BJ (cell line): Measurements from ENCODE around the gene PARS2. TPM values are rescaled to one million over a fixed set of nuclear protein-coding genes. Genes with fewer than 3 reads are reported as not detected.

Experiments used
- CTCF ChIA-PET: fragments of 350-600 bp; formaldehyde crosslinking; extraction: SDS; loops from one replicate; lab custom pipeline; 2021; ENCODE audit warnings: antibody characterized with exemption, inconsistent platforms; lab: Yijun Ruan, JAX
- POLR2A ChIA-PET: fragments of 300-600 bp; sonication (Branson Sonifier 250); formaldehyde crosslinking; extraction: SDS; loops from one replicate; lab custom pipeline; 2021; ENCODE audit warnings: antibody characterized with exemption; lab: Charles Lee
- DNase-seq: peaks from one replicate; pipeline ENCODE4 v3.0.0-alpha.2; 2011; ENCODE audit warnings: low read depth
- H3K27me3 ChIP-seq: 2 replicates; pipeline ENCODE4 v1.6.0; 2011; ENCODE audit warnings: low read length; ENCODE audit not compliant: control insufficient read depth, insufficient read depth
- H3K36me3 ChIP-seq: 2 replicates; pipeline ENCODE4 v1.5.1; 2011; ENCODE audit warnings: low read length; ENCODE audit not compliant: control insufficient read depth, insufficient read depth
- H3K4me3 ChIP-seq: 2 replicates; pipeline ENCODE4 v1.5.1; 2011; ENCODE audit warnings: low read depth, mild to moderate bottlenecking, control low read depth, low read length
- polyA plus RNA-seq: library from polyadenylated mRNA; depleted of rRNA; stranded (reverse); fragments of >200 nt; gene quantifications from 2 replicates; pipeline ENCODE4 v1.2.3, GENCODE V29; 2011
- TF ChIP-seq, protein P1 (sequence below): IDR thresholded peaks from 2 replicates; pipeline ENCODE4 v1.5.1; 2011; ENCODE audit warnings: low read depth, mild to moderate bottlenecking, control low read depth, inconsistent platforms, low read length, moderate library complexity; ENCODE audit not compliant: insufficient read depth

Gene PARS2
- polyA plus RNA-seq, 1 experiment: 3.9 TPM

DNA sequence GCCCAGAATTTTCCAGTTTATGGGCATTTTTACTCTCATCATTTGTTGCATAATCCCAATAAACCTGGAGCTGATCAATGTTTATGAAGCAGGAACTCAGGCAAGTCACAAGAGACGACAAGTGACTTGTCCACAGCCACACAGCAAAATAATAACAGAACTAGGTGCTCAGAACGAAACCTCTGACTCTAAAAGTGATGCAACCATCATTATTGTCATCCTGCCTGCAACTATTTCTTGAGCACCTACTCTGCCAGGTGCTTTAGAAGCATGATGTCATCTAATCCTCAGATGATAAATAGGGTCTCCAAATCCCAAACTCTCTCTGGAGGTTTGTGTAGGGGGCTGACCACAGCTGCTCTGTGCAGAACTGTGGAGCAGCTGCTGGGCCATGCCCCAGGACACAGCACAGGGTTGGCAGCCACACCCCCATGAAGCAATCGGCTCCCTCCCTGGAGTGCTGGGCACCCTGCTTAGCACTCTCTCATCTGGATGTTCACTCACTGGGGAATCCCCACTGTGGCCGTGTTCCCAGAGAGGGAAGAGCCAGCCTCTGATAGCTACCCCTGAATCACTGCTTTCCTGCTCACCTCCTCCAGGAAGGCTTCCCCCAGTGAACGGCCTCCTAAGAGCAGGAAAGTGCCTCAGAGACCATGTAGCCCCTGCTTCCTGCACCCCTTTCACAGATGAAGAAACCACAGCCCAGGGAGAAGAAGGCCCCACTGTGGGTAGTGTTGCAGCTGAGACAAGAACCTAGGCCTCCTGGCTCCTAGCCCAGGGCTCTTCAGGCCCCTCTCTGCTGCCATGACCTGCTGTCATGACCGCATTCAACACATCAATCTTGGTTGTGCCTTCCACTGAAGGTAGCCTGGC lies 34.7 kb upstream of the PARS2 start:
- TF ChIP-seq, protein P1, sequence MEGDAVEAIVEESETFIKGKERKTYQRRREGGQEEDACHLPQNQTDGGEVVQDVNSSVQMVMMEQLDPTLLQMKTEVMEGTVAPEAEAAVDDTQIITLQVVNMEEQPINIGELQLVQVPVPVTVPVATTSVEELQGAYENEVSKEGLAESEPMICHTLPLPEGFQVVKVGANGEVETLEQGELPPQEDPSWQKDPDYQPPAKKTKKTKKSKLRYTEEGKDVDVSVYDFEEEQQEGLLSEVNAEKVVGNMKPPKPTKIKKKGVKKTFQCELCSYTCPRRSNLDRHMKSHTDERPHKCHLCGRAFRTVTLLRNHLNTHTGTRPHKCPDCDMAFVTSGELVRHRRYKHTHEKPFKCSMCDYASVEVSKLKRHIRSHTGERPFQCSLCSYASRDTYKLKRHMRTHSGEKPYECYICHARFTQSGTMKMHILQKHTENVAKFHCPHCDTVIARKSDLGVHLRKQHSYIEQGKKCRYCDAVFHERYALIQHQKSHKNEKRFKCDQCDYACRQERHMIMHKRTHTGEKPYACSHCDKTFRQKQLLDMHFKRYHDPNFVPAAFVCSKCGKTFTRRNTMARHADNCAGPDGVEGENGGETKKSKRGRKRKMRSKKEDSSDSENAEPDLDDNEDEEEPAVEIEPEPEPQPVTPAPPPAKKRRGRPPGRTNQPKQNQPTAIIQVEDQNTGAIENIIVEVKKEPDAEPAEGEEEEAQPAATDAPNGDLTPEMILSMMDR: no peak
- Histone ChIP-seq H3K27me3 (peaks cover 31% of the 10 kb centered on the region), H3K4me3 (no peak overlapping the region), H3K36me3 (no peaks in the 10 kb centered on the region)
- POLR2A ChIA-PET: no interaction called here
- DNase-seq: no peak
- CTCF ChIA-PET: interaction anchor here (1.7 to 2.5 kb wide), 2 partner anchors 9 to 11 kb away, joined by 3 to 12 read pairs; no protein-coding TSS in a partner anchor

DNA sequence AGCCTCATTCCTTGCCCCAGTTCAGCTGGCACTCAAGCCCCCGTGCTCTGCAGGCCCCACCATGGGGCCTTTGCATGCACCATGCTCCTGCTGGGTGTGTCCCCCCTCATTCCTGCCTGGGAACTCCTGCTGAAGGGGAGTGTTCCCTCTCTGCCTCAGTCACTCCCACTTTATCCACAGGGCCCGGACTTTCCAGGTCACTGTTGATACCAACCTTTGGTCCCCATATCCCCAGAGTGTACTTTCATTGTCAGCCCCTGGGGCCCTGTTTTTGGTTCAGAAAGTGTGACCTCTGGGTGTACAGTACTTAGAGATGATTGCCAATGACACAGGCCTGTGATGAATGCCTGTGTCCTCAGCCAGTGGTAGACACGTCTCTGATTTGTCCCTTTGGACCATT lies 33.9 kb upstream of the PARS2 start:
- H3K36me3 ChIP-seq: no peaks in the 10 kb centered on the region
- DNase-seq: no peak
- ChIA-PET POLR2A (no interaction called here), CTCF (interaction anchor here (1.1 kb wide), 1 partner anchor 15 kb away, joined by 4 read pairs; no protein-coding TSS in a partner anchor)
- TF ChIP-seq, protein P1: no peak
- H3K27me3 ChIP-seq: peaks cover 31% of the 10 kb centered on the region
- no peak overlapping the region for H3K4me3 ChIP-seq

DNA sequence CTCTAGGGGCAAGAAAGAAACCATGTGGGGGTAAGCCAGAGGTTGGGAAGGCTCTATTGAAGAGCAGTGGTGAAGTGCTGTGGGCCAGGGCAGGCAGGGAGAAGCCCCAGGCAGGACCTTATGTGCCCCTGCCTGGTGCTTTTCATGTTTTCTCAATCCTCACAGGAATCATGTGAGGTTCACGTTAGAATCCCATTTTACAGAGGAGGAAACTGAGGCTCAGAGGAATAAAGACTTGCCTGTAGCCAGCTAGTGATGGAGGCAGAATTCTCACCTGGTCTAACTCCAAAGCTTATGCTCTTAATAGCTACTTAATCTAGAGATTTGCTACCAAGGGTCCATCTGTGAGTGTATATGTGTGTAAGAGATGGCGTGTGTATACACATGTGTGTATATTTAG lies 32.6 kb upstream of the PARS2 start:
- TF ChIP-seq, protein P1: no peak
- no peak for DNase-seq
- ChIA-PET CTCF (interaction anchor here (0.9 to 1.1 kb wide), 2 partner anchors 8 to 13 kb away, joined by 3 to 4 read pairs; no protein-coding TSS in a partner anchor), POLR2A (no interaction called here)
- H3K27me3 ChIP-seq: peaks cover 32% of the 10 kb centered on the region
- H3K4me3 ChIP-seq: no peak overlapping the region
- H3K36me3 ChIP-seq: no peaks in the 10 kb centered on the region

- no peaks in the 10 kb centered on the region for H3K36me3 ChIP-seq
- TF ChIP-seq, protein P1: no peak
- no peak overlapping the region for H3K4me3 ChIP-seq
- ChIA-PET CTCF (interaction anchor here (0.9 to 1.2 kb wide), 3 partner anchors 9 to 53 kb away, joined by 3 to 4 read pairs (median 3); no protein-coding TSS in a partner anchor), POLR2A (no interaction called here)
- DNase-seq: no peak
- H3K27me3 ChIP-seq: peaks cover 24% of the 10 kb centered on the region
Measured at GRCh38 chr1:54795841-54796468, 31.6 kb upstream of the PARS2 start.

DNA sequence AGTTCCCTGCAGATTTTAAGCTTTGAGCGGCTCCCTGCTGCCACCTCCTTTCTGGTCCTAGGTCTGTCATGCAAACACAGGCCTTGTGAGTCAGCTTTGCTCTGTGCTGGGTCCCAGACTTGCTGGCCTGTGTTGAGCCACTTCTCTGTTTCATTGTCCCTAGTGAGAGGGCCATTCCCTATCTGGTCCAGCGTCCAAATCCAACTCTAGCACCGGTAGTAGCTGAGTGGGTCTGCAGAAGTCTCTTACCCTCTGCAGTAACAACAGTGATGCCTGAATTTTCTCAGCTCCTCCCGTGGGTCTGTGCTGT lies 31.0 kb upstream of the PARS2 start:
- CTCF ChIA-PET: interaction anchor here (1.2 kb wide), 1 partner anchor 53 kb away, joined by 3 read pairs; no protein-coding TSS in a partner anchor
- peaks cover 21% of the 10 kb centered on the region for H3K27me3 ChIP-seq
- DNase-seq: no peak
- H3K36me3 ChIP-seq: no peaks in the 10 kb centered on the region
- POLR2A ChIA-PET: no interaction called here
- TF ChIP-seq, protein P1: no peak
- no peak overlapping the region for H3K4me3 ChIP-seq
